ENCODE measurements around the gene GDPGP1.
"Not testable (repeated sequence)": the region's sequence is repeated elsewhere in the genome, so short reads cannot be mapped to it uniquely, and the experiment has no call there.

GDPGP1 gene, protein sequence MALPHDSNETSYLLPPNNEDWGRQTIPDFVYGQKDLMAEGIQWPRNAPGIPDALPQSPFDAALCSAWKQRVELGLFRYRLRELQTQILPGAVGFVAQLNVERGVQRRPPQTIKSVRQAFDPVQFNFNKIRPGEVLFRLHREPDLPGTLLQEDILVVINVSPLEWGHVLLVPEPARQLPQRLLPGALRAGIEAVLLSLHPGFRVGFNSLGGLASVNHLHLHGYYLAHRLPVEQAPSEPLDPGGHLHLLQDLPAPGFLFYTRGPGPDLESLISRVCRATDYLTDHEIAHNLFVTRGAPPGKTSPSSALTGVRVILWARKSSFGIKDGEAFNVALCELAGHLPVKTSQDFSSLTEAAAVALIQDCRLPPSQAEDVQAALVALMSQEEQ

DNA sequence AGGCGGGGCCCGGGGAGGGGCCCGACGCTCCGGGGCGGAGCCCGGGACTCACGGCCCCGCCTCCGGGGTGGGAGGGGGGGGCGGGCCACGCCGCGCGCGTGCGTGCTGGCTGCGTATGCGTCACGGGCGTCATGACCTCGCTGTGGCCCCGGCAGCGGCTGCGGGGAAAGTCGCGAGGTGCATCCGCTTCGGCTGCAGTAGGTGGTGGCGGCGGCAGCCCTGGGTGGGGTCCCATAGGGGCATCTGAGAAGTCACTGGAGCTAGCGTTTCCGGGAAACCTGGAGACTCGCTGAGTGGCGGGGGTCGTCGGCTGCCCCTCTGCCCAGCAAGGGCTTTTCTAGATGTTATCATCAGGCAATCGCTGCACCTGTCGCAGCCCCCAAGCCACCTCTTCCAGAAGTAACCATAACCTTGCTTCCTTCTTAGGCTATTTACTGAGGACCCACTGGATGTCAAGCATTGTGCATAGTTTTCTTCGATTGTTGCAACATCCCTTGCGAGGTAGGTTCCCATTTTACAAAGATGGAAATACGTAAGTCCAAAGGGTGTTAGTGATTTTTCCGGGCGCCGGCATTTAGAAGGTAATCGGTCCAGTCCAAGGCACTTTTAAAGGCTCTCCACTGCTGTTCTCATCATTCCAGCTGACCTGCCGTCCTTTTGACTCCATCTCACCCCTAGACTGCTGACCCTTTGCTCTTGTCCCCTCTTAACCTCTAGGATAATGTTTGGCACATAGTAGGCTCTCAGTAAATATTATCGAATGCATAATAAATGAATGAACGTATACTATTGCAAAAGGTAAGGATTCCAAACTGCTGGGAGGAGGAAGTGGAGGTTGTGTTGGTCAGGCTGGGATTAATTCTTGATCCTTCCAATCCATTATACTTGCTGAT is at the start of gene GDPGP1:
Gene GDPGP1 (plus strand): TSS at position 114 of the 893 bp plus-strand sequence. CDS start 6,700 bp downstream, outside the sequence.
- no peak for DNase-seq

DNA sequence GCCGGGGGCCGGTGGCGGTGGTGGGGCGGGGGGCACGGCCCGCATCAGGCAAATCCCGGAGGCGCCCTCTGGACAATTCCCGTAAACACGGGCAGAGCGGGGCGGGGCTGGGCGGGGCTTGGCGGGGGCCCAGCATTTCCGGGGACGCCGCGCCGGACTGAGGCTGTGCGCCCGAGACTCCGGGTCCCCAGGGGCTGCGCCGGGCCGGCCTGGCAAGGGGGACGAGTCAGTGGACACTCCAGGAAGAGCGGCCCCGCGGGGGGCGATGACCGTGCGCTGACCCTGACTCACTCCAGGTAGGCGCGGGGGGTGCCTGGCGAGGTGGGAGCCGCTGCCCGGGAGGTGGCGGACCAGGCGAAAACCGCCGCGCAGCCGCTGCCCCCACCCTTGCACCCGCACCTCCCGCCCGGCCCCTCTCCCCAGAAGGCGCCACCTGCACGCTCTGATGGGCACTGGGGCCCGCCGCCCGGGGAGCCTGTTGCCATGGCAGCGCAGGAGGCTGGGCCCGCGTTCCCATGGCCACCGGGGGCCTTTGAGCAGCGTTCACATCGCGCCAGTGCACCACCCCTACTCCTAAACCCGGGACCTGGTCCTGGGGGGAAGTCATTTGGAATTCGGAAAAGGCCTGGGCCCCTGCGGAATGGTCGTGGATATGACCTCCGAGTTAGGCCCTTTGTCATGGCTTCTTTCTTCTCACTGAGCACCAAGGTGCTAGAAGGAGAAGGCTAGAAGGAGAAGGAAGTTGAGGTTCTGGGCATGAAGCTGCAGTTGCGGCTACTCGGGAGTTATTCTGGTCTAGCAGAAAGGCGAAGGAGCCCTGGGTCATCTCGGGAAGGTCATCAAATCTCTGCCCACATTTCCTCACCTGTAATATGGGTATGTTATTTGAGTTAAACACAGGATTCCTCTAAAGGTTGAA is 49.0 kb upstream of the GDPGP1 start:
- DNase-seq, result peak; percentile 32

DNA sequence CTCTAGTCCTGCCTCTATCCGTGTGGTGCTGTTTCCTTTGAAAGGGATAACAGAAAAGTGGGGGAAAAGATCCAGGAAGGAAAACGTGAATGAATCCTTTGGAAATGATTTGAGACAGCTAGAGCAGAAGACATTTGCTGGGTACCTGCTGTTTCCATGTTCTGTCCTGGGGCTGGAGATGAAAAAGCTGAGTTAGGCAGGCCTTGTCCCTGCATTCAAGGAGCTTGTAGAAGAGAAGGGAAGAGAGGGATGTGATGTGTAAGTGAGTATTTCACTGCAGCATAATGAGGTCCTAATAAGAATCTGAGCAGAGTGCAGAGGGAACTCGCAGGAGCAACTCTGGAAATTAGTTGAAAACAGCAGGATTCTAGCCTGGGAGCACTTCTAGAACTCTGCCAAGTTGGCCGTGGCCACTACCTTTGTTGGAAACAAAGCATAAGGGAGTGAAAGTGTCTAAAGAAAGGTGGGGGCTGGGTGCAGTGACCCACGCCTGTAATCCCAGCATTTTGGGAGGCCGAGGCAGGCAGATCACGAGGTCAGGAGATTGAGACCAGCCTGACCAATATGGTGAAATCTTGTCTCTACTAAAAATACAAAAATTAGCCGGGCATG is 46.6 kb upstream of the GDPGP1 start:
- no peak for DNase-seq

DNA sequence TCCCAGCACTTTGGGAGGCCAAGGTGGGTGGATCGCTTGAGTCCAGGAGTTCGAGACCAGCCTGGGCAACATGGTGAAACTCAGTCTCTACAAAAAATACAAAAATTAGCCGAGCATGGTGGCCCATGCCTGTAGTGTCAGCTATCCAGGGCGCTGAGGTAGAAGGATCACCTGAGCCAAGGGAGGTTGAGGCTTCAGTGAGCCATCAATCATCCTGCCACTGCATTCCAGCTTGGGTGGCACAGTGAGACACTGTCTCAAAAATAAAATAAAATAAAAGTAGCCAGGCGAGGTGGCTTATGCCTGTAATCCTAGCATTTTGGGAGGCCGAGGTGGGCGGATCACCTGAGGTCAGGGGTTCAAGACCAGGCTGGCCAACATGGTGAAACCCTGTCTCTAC is 45.9 kb upstream of the GDPGP1 start:
- not testable (repeated sequence) for DNase-seq

DNA sequence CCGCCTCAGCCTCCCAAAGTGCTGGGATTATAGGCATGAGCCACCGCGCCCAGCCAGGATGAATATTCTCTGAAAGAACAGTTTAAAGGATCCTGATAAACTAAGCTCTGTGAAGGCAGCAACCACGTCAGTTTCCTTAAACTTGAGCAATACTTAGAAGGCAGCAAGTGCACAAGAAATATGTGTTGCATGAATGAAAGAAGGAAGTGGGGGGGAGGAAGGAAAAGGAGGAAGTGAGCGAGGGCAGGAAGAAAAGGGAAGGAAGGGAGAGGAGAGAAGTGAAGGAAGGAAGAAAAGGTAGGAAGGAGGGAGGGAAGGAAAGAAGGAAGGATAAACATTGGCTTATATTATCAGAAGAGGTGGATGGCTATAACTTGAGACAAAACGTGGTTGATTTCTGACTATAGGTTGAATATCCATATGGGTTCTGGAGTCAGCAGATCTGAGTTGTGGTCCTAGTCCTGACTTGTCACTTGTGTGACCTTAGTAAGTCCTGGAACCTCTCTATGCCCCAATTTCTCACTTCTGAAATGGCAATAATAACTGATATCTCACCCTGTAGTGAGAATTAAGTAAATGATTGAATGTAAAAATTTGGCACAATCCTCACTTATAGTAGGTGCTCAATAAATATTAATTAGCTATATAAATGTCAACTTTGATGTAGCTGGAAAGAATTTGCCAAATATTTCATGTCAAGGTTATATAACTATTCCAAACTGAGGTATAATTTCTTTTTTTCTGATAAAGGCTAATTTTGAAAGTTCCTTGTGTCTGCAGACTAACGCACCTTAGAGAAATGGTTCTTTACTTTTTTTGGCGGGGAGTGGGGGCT is 44.9 kb upstream of the GDPGP1 start:
- DNase-seq, result no peak

DNA sequence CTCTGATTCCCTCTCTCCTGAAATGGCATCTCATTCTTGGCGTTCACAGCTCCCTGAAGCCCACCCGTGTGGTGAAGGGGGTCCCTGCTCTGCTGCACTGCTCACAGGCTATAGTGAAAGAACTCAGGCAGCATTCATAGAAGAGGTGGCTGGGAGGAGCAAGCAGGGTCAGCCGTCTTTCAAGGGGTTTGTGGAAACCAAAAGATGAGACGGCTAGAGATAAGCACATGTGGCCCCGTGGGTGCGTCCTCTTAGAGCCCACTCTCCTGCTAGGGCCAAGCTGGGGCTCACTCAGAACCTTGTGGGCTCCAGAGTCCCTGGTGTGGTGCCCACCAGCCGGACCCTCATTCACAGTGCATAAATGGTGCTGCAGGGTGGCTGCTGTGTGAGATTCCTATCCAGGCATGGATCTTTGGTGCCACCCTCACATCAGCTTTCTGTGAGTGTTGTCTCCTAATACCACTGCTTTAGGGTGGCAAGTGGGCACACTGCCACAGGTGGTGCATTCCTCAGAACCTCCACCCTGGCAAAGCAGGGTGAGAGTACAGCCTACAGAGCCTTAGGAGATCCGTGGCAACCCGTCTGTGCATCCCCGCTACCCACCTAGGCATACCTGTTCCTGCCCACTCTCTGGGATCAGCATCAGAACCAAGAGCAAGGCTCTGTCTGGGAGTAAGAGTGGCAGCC is 44.1 kb upstream of the GDPGP1 start:
- no peak for DNase-seq

DNA sequence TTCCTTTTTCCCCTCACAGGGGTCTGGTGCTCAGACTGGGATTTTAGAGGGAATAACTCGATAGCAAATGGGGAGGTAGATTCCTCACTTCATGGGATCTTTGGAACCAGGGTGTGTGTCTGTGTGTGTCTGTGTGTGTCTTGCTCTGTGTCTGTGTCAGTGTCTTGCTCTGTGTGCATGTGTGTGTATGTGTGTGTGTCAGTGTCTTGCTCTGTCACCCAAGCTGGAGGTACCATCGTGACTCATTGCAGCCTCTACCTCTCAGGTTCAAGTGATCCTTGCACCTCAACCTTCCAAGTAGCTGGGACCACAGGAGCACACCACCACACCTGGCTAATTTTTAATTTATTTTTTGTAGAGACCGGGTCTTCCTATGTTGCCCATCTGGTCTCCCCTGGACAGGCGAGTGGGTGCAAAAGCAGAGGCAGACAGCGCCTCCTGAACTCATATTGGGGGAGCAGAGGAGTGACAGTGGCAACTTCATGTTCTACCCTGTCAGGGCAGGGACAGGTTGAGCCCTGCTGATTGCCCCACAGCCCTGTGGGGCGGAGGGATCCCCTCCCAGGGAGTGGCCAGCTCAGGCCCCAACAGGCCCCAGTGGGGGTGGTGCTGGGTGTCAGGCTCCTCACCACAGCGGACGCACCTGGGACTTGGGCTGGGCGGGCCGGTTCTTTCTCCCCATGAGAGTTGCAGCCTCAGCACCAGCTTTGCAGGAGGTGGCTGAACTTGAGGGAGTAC is 43.2 kb upstream of the GDPGP1 start:
- DNase-seq, result no peak

DNA sequence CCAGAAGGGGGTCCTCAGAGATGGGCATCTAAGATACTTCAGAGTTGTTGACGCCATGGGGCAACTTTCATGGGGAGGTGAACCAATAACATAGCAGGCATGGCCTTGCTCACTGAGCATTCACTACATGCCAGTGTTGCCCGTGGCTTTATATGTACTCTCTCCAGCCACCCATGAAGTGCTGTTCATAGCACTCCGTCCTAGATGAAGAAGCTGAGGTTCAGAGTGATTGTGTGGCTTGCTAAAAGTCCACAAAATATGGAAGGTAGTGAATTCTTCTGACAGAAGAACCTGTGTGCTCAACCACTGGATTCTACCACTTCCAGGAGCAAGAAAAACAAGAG is 42.7 kb upstream of the GDPGP1 start:
- DNase-seq, result no peak

DNA sequence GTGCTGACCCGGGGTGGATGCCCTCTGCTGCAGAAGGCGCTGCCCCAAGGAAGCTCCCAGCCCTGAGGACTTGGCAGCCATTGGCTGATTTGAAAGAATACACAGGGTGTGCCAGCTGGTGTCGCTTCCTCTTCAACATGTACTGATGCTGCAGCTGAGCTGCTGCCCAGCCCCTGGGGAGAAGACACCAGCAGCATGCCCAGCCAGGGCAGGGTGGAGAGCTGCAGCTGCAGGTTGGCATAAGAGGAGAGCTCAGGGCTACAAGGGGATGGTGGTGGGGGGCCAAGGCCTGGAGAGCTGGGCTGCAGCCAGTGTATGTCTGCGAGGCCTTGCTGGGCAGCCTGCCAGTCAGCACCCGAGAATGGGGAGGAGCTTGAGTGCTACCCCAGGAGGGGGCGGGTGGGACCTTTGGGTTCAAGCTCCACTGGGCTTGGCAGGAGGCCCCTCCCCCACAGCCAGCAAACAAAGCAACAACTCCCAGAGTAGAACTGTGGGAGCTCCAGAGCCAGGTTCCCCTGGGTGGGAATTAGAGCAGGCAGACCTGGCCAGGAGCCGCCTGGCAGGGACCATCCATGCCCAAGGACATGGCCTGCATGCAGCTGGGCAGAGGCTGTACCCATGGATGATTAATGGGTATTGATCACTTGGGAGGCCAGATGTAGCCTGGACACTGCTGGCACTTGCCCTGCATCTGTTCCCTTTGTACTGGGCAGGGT is 42.1 kb upstream of the GDPGP1 start:
- DNase-seq, result no peak

DNA sequence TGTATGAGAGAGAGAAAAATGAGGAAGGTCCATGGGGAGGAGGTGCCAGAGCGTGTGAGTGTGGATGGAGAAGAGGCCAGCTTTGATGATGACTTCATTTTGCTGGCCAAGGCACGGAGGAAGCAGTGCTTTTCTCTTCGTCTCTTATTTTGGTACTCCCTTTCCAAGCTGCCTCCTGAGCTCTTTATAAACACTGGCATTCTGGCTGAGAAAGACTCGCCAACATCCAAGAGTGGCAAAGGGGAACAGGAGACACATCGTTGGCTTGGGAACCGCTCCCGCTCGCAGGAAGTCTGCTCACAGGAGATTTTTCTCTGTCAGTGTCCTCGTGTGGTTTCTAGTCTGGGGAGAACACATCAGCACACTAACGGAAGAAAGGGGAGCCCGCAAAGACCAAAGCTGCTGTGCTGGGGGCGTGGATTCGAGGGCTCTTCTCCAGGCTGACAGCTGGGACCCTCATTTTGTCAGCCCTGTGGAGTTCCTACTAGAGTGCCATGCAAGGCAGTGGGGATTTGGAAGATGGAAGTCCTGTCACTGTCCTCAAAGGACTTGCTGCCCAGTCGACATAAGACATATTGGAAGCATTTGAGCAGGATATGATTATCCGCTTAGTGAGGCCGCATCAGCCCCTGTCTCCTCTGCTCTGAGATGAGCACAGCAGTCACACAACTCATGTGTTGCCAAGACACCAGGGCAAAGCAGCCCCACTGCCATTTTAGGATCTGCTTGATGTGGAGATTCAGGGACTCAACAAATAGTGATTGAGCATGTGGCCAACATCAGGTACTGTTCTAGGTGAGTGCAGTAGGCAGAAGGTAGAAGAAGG is 40.8 kb upstream of the GDPGP1 start:
- no peak for DNase-seq

DNA sequence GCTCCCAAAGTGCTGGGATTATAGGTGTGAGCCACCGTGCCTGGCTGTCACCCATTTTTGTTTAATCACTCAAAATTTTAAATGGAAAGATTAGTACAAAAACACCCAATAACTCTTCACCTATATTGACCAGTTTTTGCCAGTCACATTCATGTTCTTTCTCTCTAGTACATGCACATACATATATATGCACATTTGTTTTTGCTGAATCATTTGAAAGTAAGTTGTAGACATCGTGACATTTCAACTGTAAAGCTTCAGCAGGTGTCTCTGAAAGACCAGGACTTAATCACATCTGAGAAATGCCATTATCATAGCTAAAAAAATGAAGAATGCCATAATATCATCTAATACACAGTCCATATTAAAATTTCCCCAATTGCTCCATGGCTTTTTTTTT is 39.4 kb upstream of the GDPGP1 start:
- DNase-seq, result no peak

DNA sequence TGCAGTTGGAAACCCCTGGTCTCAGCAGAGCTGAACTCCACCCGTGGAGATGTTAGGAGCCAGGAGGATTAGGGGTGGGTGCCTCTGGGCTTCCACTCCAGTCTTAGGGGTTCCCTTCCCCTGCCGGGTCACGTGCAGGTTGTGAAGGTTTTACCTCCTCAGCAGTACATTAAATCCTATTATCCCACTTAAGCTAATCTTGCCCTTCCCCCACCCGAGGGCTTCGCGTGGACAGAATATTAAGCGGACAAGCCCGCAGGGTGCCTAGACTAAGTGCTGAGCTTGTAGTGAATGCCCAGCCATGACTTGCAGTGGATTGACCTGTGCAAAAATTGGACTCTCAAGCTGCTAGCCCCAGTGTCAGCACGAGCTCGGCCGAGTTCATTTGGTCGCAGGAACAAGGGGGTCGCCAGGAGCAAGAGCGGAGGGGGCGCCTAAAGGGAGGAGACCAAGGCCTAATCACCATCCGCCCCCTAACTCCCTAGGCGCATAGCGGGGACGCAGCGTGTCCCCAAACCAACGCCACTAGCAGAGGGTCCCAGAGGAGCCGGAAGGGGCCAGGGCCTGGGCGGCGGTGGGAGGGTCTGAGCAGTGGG is 33.4 kb upstream of the GDPGP1 start:
- DNase-seq, result no peak

DNA sequence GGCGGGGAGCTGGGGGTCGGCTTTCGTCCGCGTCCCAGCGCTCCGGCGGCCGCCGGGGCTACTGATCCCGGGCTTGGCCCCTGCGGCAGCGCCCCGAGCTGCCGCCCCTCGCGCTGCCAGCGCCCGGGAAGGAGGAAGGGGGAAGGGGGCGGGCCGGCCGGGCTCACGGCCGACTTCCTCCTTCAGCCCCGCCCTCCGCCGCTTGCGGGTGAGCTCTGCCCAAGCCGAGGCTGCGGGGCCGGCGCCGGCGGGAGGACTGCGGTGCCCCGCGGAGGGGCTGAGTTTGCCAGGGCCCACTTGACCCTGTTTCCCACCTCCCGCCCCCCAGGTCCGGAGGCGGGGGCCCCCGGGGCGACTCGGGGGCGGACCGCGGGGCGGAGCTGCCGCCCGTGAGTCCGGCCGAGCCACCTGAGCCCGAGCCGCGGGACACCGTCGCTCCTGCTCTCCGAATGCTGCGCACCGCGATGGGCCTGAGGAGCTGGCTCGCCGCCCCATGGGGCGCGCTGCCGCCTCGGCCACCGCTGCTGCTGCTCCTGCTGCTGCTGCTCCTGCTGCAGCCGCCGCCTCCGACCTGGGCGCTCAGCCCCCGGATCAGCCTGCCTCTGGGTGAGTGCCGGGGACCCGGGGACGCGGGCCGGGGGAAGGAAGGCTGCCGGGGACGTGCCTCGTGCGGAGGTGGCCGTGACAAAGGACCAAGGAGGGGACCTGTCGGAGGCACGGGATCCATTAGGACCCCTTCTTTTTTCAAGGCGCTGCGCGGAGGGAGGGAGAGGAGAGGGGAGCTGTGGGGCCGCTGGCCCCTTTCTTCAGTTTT is 32.7 kb upstream of the GDPGP1 start, which contains the start of gene SEMA4B:
Gene SEMA4B (plus strand): TSS at position 201 of the 814 bp plus-strand sequence. CDS start 249 bp downstream, at position 450.
- DNase-seq, result peak; percentile 23

DNA sequence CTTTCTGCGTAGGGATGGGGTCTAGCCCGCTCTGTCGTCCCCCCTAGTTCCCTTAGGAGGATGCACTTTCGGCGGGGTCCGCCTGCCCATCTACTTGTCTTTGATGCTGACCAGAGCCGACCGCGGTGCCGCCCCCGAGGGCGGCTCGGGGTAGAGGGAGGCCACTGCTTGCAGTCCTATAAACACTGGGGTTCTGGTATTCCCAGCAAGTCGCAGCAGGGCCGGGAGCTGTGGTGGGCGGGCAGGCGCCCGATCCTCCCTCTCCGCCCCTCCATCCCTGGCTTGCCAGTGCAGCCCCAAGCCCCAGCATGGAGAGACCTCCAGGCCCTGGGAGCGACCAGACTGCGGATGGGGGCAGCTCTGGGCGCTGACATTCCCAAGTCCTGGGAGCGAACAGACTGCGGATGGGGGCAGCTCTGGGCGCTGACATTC is 32.0 kb upstream of the GDPGP1 start:
- no peak for DNase-seq

DNA sequence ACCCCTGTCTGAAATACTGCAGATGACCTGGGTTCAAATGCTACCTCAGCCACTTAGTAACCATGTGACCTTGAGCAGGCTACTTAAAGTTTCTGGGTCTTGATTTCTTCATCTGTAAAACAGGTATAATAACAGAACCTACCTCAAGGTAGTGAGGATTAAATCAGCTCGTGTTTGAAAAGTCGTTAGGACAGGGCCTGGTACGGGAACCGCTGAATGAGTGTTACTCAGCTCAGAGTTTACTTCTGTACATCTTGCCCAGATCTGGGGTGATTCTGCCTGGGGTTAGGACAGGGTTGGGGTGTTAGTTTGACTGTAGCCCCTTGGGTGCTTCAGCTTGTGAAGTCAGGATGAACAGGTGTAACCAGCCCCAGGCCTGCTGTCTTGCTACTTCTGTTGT is 31.1 kb upstream of the GDPGP1 start:
- DNase-seq, result no peak

DNA sequence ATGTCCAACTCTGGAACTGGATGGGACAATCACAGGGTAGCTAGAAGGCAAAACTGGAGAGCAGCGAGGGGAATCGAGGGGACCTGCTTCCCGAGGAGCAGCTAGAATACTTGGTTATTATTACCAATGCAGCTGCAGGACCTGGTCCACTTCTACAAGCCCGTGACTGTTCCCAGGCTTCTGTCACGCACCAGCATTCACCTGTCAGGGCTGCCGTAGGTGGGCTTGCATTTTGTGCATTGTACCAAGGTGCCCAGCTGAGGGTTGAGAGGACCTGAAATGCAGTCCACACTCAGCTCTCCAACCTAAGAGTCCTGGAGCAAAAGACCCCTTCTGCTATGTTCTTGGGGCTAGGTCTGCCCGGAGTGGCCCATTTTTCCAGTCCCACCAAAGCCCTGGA is 30.5 kb upstream of the GDPGP1 start:
- DNase-seq, result no peak

DNA sequence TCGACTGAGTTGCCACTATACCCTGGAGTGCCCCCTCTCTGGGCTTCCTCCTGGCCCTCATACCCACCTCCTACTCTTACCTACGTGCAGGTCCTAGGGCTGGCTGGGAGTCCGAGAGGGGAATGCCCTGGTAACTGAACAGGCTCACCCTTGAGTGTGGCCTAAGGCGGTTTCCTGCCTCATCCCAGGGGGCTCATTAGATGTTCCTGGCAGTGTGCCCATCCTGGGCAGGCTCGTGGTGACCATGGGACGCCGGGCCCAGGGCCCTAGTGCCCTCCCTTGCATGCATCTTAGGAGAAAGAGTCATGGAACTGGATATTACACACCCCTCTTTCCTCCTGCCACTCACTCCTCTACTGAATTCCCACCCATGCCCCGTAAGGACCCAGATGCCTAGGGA is 30.1 kb upstream of the GDPGP1 start:
- peak; percentile 18 for DNase-seq

All from T1000 (cell line).